ENCODE measurements around the gene SCPEP1. TPM values are rescaled to one million over a fixed set of nuclear protein-coding genes. Genes with fewer than 3 reads are reported as not detected.

The SCPEP1 gene
- total RNA-seq, 6 experiments from 2014 or later = 9.2 to 35.4 (median 24.8) TPM

DNA sequence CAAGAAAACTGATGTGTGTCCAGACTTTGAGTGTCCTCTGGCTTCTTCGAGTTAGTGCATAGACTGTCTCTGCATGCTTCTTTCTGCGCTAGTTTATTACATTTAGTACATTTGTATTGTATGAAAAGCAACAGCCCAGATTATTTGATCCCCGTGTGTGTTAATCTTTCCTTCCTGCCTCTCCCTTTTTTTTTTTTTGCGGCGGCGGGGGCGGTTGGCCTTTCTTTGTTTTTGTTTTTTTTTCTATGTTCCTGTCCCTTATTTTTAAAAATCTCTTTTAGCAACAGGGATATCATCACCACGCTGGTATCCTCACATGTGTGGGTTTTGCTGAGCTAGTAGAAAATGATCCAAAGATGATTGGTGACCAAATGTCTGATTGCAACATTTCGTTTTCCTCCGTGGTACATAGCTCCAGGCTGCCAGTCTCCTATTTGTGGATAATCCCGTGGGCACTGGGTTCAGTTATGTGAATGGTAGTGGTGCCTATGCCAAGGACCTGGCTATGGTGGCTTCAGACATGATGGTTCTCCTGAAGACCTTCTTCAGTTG is 9.4 kb downstream of the SCPEP1 start:
- ATAC-seq = peak in 3 of 4 donors; percentile 23 to 77 (median 59)
- no peak overlapping the region for H3K4me3 ChIP-seq
- 56% methylated on average over 11 of the region's 11 CpGs for WGBS (ENCODE audit: insufficient coverage, low coverage, low lambda C conversion rate, missing lambda C conversion rate)

DNA sequence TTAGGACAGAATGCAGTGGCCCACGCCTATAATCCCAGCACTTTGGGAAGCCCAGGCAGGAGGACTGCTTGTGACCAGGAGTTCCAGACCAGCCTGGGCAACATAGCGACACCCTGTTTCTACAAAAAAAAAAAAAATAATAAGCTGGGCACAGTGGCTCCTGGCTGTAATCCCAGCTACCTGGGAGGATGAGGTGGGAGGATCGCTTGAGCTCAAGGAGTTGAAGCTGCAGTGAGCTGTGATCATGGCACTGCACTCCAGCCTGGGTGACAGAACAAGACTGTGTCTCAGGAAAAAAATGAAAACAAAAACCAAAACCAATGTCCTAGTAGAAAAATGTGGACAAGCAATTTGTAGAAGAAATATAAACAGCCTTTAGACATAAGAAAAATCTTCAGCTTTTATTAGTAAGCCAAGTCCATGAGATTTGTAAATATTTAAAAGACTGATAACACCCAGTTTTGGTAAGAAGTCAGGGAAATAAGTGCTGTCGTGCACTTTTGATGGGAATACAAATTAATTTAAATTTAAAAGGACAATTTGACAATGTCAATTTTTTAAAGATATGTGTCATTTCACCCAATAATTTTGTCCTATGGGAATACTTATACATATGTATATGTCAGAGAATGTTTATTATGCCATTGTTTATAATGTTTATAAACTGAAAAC is 11.1 kb downstream of the SCPEP1 start:
- no peak for TF ChIP-seq POLR2A (IDR thresholded peaks at IDR 0.05)
- TF ChIP-seq, protein P1, sequence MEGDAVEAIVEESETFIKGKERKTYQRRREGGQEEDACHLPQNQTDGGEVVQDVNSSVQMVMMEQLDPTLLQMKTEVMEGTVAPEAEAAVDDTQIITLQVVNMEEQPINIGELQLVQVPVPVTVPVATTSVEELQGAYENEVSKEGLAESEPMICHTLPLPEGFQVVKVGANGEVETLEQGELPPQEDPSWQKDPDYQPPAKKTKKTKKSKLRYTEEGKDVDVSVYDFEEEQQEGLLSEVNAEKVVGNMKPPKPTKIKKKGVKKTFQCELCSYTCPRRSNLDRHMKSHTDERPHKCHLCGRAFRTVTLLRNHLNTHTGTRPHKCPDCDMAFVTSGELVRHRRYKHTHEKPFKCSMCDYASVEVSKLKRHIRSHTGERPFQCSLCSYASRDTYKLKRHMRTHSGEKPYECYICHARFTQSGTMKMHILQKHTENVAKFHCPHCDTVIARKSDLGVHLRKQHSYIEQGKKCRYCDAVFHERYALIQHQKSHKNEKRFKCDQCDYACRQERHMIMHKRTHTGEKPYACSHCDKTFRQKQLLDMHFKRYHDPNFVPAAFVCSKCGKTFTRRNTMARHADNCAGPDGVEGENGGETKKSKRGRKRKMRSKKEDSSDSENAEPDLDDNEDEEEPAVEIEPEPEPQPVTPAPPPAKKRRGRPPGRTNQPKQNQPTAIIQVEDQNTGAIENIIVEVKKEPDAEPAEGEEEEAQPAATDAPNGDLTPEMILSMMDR (IDR thresholded peaks at IDR 0.05) = no peak
- ATAC-seq (no peak), DNase-seq (no peak)
- Histone ChIP-seq H3K36me3 (peaks cover 0 to 5% (median 0%) of the 10 kb centered on the region in 4 donors), H3K27me3 (no peaks in the 10 kb centered on the region), H3K4me1 (peaks cover 0 to 6% (median 0%) of the 10 kb centered on the region in 4 donors), H3K4me3 (no peak overlapping the region), H3K9me3 (no peaks in the 10 kb centered on the region), H3K27ac (no peak overlapping the region)
- WGBS (ENCODE audit: insufficient coverage, low coverage, low lambda C conversion rate, missing lambda C conversion rate) = 83% methylated on average over 4 of the region's 4 CpGs
- intact Hi-C loops (cut with DNase I) = no loop called here

More for the DNA sequence above, 9.4 kb downstream of the SCPEP1 start:
- Histone ChIP-seq H3K27me3 (no peaks in the 10 kb centered on the region), H3K27ac (no peak overlapping the region), H3K9me3 (no peaks in the 10 kb centered on the region), H3K4me1 (peaks cover 0 to 6% (median 0%) of the 10 kb centered on the region in 4 donors), H3K36me3 (peaks cover 0 to 2% (median 0%) of the 10 kb centered on the region in 4 donors)
- intact Hi-C loops (cut with DNase I) = no loop called here
- no peak for DNase-seq
- TF ChIP-seq, protein P1 (IDR thresholded peaks at IDR 0.05) = no peak
- TF ChIP-seq POLR2A (IDR thresholded peaks at IDR 0.05) = no peak

DNA sequence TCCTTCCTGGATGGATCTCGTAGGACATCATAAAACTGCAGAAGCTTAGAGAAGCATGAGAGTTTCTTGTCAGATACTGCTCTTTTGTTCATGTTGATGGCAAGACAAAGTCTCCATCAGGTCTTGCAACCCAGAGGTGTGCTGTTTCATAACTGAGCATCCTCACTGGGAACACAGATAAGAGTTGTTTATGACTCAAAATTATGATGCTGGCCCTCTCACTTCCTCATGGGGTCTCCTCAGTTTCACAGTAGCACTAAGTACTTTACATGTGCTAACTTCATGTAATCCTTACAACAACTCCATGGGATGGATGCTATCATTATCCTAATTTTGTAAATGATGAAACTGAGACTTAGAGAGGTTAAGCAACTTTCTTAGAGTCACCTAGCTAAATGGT is 14.4 kb downstream of the SCPEP1 start:
- Histone ChIP-seq H3K27me3 (no peaks in the 10 kb centered on the region), H3K9me3 (no peaks in the 10 kb centered on the region), H3K36me3 (peaks cover 0 to 29% (median 0%) of the 10 kb centered on the region in 4 donors), H3K4me1 (peaks cover 0 to 6% (median 0%) of the 10 kb centered on the region in 4 donors), H3K4me3 (no peak overlapping the region), H3K27ac (no peak overlapping the region)
- intact Hi-C loops (cut with DNase I) = no loop called here
- DNase-seq = no peak
- no peak for ATAC-seq
- TF ChIP-seq POLR2A (IDR thresholded peaks at IDR 0.05) = no peak
- TF ChIP-seq, protein P1 (IDR thresholded peaks at IDR 0.05) = no peak
- 82% methylated on average over 1 of the region's 1 CpG for WGBS (ENCODE audit: insufficient coverage, low coverage, low lambda C conversion rate, missing lambda C conversion rate)

DNA sequence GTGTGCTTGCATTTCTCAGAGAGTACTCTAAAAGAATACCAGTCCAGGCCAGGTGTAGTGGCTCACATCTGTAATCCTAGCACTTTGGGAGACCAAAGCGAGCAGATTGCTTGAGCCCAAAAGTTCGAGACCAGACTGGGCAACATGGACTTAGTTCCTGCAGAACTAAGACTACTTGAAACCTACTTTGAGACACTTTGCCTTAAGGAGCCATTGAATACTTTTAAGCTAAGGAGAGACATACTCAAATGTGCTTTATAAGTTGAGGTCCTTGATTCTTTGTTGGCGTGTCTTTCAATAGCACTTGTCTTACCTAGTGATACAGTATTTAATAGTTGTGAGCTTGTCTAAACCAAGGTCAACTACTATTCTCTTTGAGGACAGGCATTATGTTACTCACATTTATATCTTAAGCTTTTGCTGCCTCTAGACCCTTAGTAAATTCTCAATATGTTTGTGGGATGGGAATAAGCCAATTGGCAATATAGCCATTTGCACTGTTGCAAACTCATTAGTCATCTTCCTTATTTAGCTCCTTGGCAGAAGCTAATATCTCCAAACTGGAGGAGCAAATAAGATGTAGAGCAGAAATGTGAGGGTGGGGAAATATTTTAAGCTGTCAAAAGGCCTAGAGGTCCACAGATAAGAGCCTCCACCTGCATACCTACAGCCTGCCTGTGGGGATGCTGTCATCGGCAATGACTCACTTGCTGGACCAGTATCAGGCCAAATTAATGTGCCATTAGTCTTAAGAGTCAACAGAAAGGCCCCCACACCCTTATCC is 16.3 kb downstream of the SCPEP1 start:
- H3K9me3 ChIP-seq = no peaks in the 10 kb centered on the region
- H3K36me3 ChIP-seq = peaks cover 0 to 34% (median 0%) of the 10 kb centered on the region in 4 donors
- DNase-seq (no peak), ATAC-seq (no peak)
- intact Hi-C loops (cut with DNase I) = no loop called here
- H3K27me3 ChIP-seq = no peaks in the 10 kb centered on the region
- no peaks in the 10 kb centered on the region for H3K4me1 ChIP-seq
- H3K4me3 ChIP-seq = no peak overlapping the region
- no peak overlapping the region for H3K27ac ChIP-seq
- WGBS (ENCODE audit: insufficient coverage, low coverage, low lambda C conversion rate, missing lambda C conversion rate) = 92% methylated on average over 1 of the region's 4 CpGs
- TF ChIP-seq, protein P1 (IDR thresholded peaks at IDR 0.05) = no peak
- no peak for TF ChIP-seq POLR2A (IDR thresholded peaks at IDR 0.05)

Measured in right lobe of liver (tissue), 6 donors.